ENCODE results near the gene GOLGA2. TPM values are rescaled to one million over a fixed set of nuclear protein-coding genes. Genes with fewer than 3 reads are reported as not detected.

GOLGA2 gene
- total and polyA plus RNA-seq, 2 donors, result 18.3 to 45.0 TPM

- no peaks in the 10 kb centered on the region for H3K27me3 ChIP-seq (ENCODE audit: control insufficient read depth in 2 of 2, insufficient read depth in 1 of 2, low read length in 1 of 2)
- no peaks in the 10 kb centered on the region for H3K9me3 ChIP-seq (ENCODE audit: control insufficient read depth in 2 of 2, insufficient read depth in 1 of 2, low read length in 1 of 2)
- no peaks in the 10 kb centered on the region for H3K4me1 ChIP-seq (ENCODE audit: control insufficient read depth in 2 of 2, insufficient read depth in 2 of 2, low read length in 2 of 2)
- 95% methylated on average over 16 of the region's 16 CpGs for WGBS
- DNase-seq (ENCODE audit: low read depth in 6 of 9, low spot score in 9 of 9), result no peak
- H3K36me3 ChIP-seq (ENCODE audit: control insufficient read depth in 2 of 2, insufficient read depth in 2 of 2, low read length in 1 of 2), result no peaks in the 10 kb centered on the region
- H3K4me3 ChIP-seq (ENCODE audit: low read length in 2 of 2), result no peak overlapping the region
- no peak overlapping the region for H3K27ac ChIP-seq (ENCODE audit: low read depth in 1 of 2, low read length in 1 of 2)
These were observed 20.8 kb upstream of the GOLGA2 start for GRCh38 chr9:128296340-128297220.

DNA sequence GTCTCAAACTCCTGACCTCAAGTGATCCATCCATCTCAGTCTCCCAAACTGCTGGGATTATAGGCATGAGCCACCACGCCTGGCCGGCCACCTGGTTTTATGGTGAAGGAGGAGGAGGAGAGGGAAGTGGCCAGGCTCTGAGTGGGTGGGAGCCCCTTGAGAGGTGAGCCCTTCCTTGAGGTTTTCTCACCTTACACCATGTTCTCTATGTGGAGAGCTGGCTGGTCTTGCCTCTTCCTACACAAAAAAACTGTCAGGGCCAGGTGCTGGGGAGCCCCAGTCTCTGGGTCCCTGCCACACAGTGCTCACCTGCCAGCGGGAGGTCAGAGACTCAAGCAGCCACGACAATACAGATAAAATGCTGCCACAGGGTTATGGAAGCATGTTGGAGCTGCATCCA lies 18.3 kb upstream of the GOLGA2 start:
- Histone ChIP-seq H3K36me3 (ENCODE audit: control insufficient read depth in 2 of 2, insufficient read depth in 2 of 2, low read length in 1 of 2) (no peaks in the 10 kb centered on the region), H3K27ac (ENCODE audit: low read depth in 1 of 2, low read length in 1 of 2) (no peak overlapping the region), H3K27me3 (ENCODE audit: control insufficient read depth in 2 of 2, insufficient read depth in 1 of 2, low read length in 1 of 2) (no peaks in the 10 kb centered on the region), H3K9me3 (ENCODE audit: control insufficient read depth in 2 of 2, insufficient read depth in 1 of 2, low read length in 1 of 2) (no peaks in the 10 kb centered on the region), H3K4me3 (ENCODE audit: low read length in 2 of 2) (no peak overlapping the region), H3K4me1 (ENCODE audit: control insufficient read depth in 2 of 2, insufficient read depth in 2 of 2, low read length in 2 of 2) (no peaks in the 10 kb centered on the region)
- whole genome bisulfite sequencing, result 96% methylated on average over 4 of the region's 4 CpGs
- DNase-seq (ENCODE audit: low read depth in 6 of 9, low spot score in 9 of 9), result no peak

DNA sequence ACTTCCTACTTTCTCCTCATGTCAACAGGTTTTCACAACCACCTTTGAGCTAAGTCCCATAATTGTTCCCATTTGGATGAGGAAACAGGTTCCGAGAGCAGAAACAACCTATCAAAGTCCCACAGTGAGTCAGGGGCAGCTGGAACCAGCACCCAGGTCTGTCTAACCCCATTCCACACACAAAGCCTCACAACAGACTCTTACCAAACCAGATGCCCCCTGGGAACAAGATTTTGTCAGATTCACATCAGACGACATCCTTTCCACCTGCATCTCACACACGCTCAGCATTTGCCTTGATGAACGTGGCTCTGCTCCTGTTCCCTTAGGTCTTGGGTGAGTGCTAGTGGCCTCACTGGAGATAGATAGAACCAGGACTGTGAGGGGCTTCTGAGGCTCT lies 17.3 kb upstream of the GOLGA2 start:
- DNase-seq (ENCODE audit: low read depth in 6 of 9, low spot score in 9 of 9), result peak in 1 of 9 donors; percentile 20
- WGBS, result 87% methylated on average over 4 of the region's 4 CpGs
- H3K27me3 ChIP-seq (ENCODE audit: control insufficient read depth in 2 of 2, insufficient read depth in 1 of 2, low read length in 1 of 2), result no peaks in the 10 kb centered on the region

GRCh38 chr9:128292009-128292408 lies 16.2 kb upstream of the GOLGA2 start:
- no peaks in the 10 kb centered on the region for H3K4me1 ChIP-seq (ENCODE audit: control insufficient read depth in 2 of 2, insufficient read depth in 2 of 2, low read length in 2 of 2)
- H3K9me3 ChIP-seq (ENCODE audit: control insufficient read depth in 2 of 2, insufficient read depth in 1 of 2, low read length in 1 of 2), result no peaks in the 10 kb centered on the region
- H3K4me3 ChIP-seq (ENCODE audit: low read length in 2 of 2), result no peak overlapping the region
- no peak overlapping the region for H3K27ac ChIP-seq (ENCODE audit: low read depth in 1 of 2, low read length in 1 of 2)
- H3K36me3 ChIP-seq (ENCODE audit: control insufficient read depth in 2 of 2, insufficient read depth in 2 of 2, low read length in 1 of 2), result peaks cover 0 to 7% of the 10 kb centered on the region in 2 donors
- H3K27me3 ChIP-seq (ENCODE audit: control insufficient read depth in 2 of 2, insufficient read depth in 1 of 2, low read length in 1 of 2), result no peaks in the 10 kb centered on the region
- DNase-seq (ENCODE audit: low read depth in 6 of 9, low spot score in 9 of 9), result no peak
- WGBS, result 96% methylated on average over 3 of the region's 3 CpGs

More for the DNA sequence above, 17.3 kb upstream of the GOLGA2 start:
- peaks cover 0 to 7% of the 10 kb centered on the region in 2 donors for H3K36me3 ChIP-seq (ENCODE audit: control insufficient read depth in 2 of 2, insufficient read depth in 2 of 2, low read length in 1 of 2)
- H3K4me1 ChIP-seq (ENCODE audit: control insufficient read depth in 2 of 2, insufficient read depth in 2 of 2, low read length in 2 of 2), result no peaks in the 10 kb centered on the region
- H3K27ac ChIP-seq (ENCODE audit: low read depth in 1 of 2, low read length in 1 of 2), result no peak overlapping the region
- no peaks in the 10 kb centered on the region for H3K9me3 ChIP-seq (ENCODE audit: control insufficient read depth in 2 of 2, insufficient read depth in 1 of 2, low read length in 1 of 2)
- no peak overlapping the region for H3K4me3 ChIP-seq (ENCODE audit: low read length in 2 of 2)

GRCh38 chr9:128288273-128289004 lies 12.6 kb upstream of the GOLGA2 start:
- H3K4me1 ChIP-seq (ENCODE audit: control insufficient read depth in 2 of 2, insufficient read depth in 2 of 2, low read length in 2 of 2), result no peaks in the 10 kb centered on the region
- peaks cover 6 to 24% of the 10 kb centered on the region in 2 donors for H3K36me3 ChIP-seq (ENCODE audit: control insufficient read depth in 2 of 2, insufficient read depth in 2 of 2, low read length in 1 of 2)
- WGBS, result 97% methylated on average over 11 of the region's 11 CpGs
- no peak overlapping the region for H3K27ac ChIP-seq (ENCODE audit: low read depth in 1 of 2, low read length in 1 of 2)
- H3K27me3 ChIP-seq (ENCODE audit: control insufficient read depth in 2 of 2, insufficient read depth in 1 of 2, low read length in 1 of 2), result no peaks in the 10 kb centered on the region
- H3K9me3 ChIP-seq (ENCODE audit: control insufficient read depth in 2 of 2, insufficient read depth in 1 of 2, low read length in 1 of 2), result no peaks in the 10 kb centered on the region
- no peak overlapping the region for H3K4me3 ChIP-seq (ENCODE audit: low read length in 2 of 2)
- no peak for DNase-seq (ENCODE audit: low read depth in 6 of 9, low spot score in 9 of 9)

DNA sequence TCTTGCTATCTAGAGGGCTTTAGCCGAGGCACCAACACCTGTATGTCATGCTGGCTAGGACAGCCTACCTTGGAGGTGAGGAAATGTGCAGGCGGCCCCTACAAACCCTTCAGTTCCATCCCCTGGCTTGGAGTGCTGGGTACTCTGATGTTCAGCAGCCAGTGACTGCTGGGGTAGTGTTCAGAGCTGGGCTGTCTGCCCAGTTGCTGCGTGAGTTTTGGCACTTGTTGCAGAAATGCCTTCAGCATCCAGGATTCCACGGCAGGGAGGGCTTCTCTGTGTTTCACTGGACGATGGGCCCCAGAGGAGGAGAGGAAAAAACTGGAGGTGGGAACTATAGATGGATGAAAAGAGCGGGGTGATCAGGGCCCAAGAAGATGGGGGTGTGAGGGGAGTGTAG lies 10.6 kb upstream of the GOLGA2 start:
- Histone ChIP-seq H3K9me3 (ENCODE audit: control insufficient read depth in 2 of 2, insufficient read depth in 1 of 2, low read length in 1 of 2) (no peaks in the 10 kb centered on the region), H3K27ac (ENCODE audit: low read depth in 1 of 2, low read length in 1 of 2) (no peak overlapping the region), H3K36me3 (ENCODE audit: control insufficient read depth in 2 of 2, insufficient read depth in 2 of 2, low read length in 1 of 2) (peaks cover 6 to 24% of the 10 kb centered on the region in 2 donors), H3K4me3 (ENCODE audit: low read length in 2 of 2) (no peak overlapping the region), H3K4me1 (ENCODE audit: control insufficient read depth in 2 of 2, insufficient read depth in 2 of 2, low read length in 2 of 2) (no peaks in the 10 kb centered on the region), H3K27me3 (ENCODE audit: control insufficient read depth in 2 of 2, insufficient read depth in 1 of 2, low read length in 1 of 2) (no peaks in the 10 kb centered on the region)
- DNase-seq (ENCODE audit: low read depth in 6 of 9, low spot score in 9 of 9), result no peak
- WGBS, result 97% methylated on average over 6 of the region's 6 CpGs

GRCh38 chr9:128285033-128285784 lies 9.4 kb upstream of the GOLGA2 start:
- WGBS, result 97% methylated on average over 12 of the region's 12 CpGs
- no peak overlapping the region for H3K4me3 ChIP-seq (ENCODE audit: low read length in 2 of 2)
- no peaks in the 10 kb centered on the region for H3K27me3 ChIP-seq (ENCODE audit: control insufficient read depth in 2 of 2, insufficient read depth in 1 of 2, low read length in 1 of 2)
- H3K9me3 ChIP-seq (ENCODE audit: control insufficient read depth in 2 of 2, insufficient read depth in 1 of 2, low read length in 1 of 2), result no peaks in the 10 kb centered on the region
- peaks cover 0 to 5% of the 10 kb centered on the region in 2 donors for H3K4me1 ChIP-seq (ENCODE audit: control insufficient read depth in 2 of 2, insufficient read depth in 2 of 2, low read length in 2 of 2)
- no peak overlapping the region for H3K27ac ChIP-seq (ENCODE audit: low read depth in 1 of 2, low read length in 1 of 2)
- peaks cover 6 to 24% of the 10 kb centered on the region in 2 donors for H3K36me3 ChIP-seq (ENCODE audit: control insufficient read depth in 2 of 2, insufficient read depth in 2 of 2, low read length in 1 of 2)
- DNase-seq (ENCODE audit: low read depth in 6 of 9, low spot score in 9 of 9), result no peak

- H3K36me3 ChIP-seq (ENCODE audit: control insufficient read depth in 2 of 2, insufficient read depth in 2 of 2, low read length in 1 of 2), result peaks cover 6 to 17% of the 10 kb centered on the region in 2 donors
- WGBS, result over 99% methylated on average over 6 of the region's 6 CpGs
- no peak overlapping the region for H3K27ac ChIP-seq (ENCODE audit: low read depth in 1 of 2, low read length in 1 of 2)
- no peaks in the 10 kb centered on the region for H3K27me3 ChIP-seq (ENCODE audit: control insufficient read depth in 2 of 2, insufficient read depth in 1 of 2, low read length in 1 of 2)
- no peak for DNase-seq (ENCODE audit: low read depth in 6 of 9, low spot score in 9 of 9)
- no peaks in the 10 kb centered on the region for H3K9me3 ChIP-seq (ENCODE audit: control insufficient read depth in 2 of 2, insufficient read depth in 1 of 2, low read length in 1 of 2)
- H3K4me3 ChIP-seq (ENCODE audit: low read length in 2 of 2), result no peak overlapping the region
- peaks cover 0 to 16% of the 10 kb centered on the region in 2 donors for H3K4me1 ChIP-seq (ENCODE audit: control insufficient read depth in 2 of 2, insufficient read depth in 2 of 2, low read length in 2 of 2)
These were observed 6.7 kb upstream of the GOLGA2 start for GRCh38 chr9:128282500-128282899.
